ENCODE measurements around the gene KIF24. TPM values are rescaled to one million over a fixed set of nuclear protein-coding genes. Genes with fewer than 3 reads are reported as not detected.

The KIF24 gene
- total and polyA plus RNA-seq, 2 of the 8 experiments (the other 6 are each of a cell fraction or from before 2014, with no cell fraction given), result 2.7 to 3.9 TPM

- no peak overlapping the region for H3K23ac ChIP-seq (ENCODE audit: insufficient read length)
- peak overlapping the region; percentile 48 to 75 (median 68) for H3K4me3 ChIP-seq (ENCODE audit: extremely low read depth in 1 of 4, insufficient read depth in 2 of 4, low read depth in 3 of 4, low read length in 4 of 4)
- H3K14ac ChIP-seq (ENCODE audit: insufficient read length), result no peak overlapping the region
- POLR2A ChIA-PET (ENCODE audit: partially characterized antibody), result interaction anchor here (0.6 to 1.3 kb wide), 7 partner anchors 10 to 198 kb away, joined by 3 to 4 read pairs (median 4); partner anchors contain the start of gene UBAP1
- H3K79me2 ChIP-seq (ENCODE audit: control insufficient read depth in 1 of 2, insufficient read depth in 2 of 2, low read length in 2 of 2), result no peaks in the 10 kb centered on the region
- no peak overlapping the region for H3K56ac ChIP-seq (replicated peaks; ENCODE audit: insufficient read length, low read depth, low read length)
- H4K20me1 ChIP-seq (replicated peaks in 1 of 2; ENCODE audit: control insufficient read depth in 1 of 2, insufficient read depth in 2 of 2, low read length in 2 of 2), result peaks cover 0 to 1% of the 10 kb centered on the region in 2 experiments
- H3K18ac ChIP-seq (ENCODE audit: extremely low read depth, low read length), result no peak overlapping the region
- peak overlapping the region; percentile 82 to 92 for H3K4me2 ChIP-seq (ENCODE audit: insufficient read depth in 1 of 2, low read depth in 2 of 2, low read length in 2 of 2)
- H3K36me3 ChIP-seq (ENCODE audit: control insufficient read depth in 2 of 4, insufficient read depth in 4 of 4, low read length in 3 of 4), result no peaks in the 10 kb centered on the region
- H3K79me1 ChIP-seq (ENCODE audit: low read depth, low read length), result no peaks in the 10 kb centered on the region; the same call in 1 of the 2 replicates
- no peak overlapping the region for H3K27ac ChIP-seq (ENCODE audit: low read depth, low read length)
- H2AFZ ChIP-seq (ENCODE audit: low read length), result peak overlapping the region; percentile 97
- peak overlapping the region; percentile 9 for H4K91ac ChIP-seq (replicated peaks; ENCODE audit: insufficient read length, low read length)
- H3K23me2 ChIP-seq (ENCODE audit: low read depth, low read length), result peaks cover 33% of the 10 kb centered on the region
- no peak overlapping the region; the same call in 1 of the 2 replicates for H4K8ac ChIP-seq (ENCODE audit: extremely low read depth, insufficient read depth, low read length)
- no peak overlapping the region for H2BK20ac ChIP-seq (ENCODE audit: low read length)
- H2BK5ac ChIP-seq (ENCODE audit: low read depth, low read length), result no peak overlapping the region
- peak overlapping the region in 2 of 4 experiments; percentile 13 to 47; a peak in 2 of 7 replicates for H3K9ac ChIP-seq (replicated peaks in 1 of 4; ENCODE audit: extremely low read depth in 1 of 4, low read depth in 3 of 4, low read length in 3 of 4)
- no peak for FAIRE-seq
- no peaks in the 10 kb centered on the region for H3K9me3 ChIP-seq (ENCODE audit: insufficient read depth in 2 of 2, low read depth in 1 of 2, low read length in 1 of 2)
- WGBS, 2 experiments (ENCODE audit: extremely low coverage in 1 of 2, insufficient coverage in 1 of 2, insufficient read length in 1 of 2, insufficient replicate concordance in 2 of 2, low coverage in 1 of 2, low lambda C conversion rate in 2 of 2, missing lambda C conversion rate in 1 of 2), result 23% methylated on average over 18 of the region's 21 CpGs; no CpG with 5 or more reads in 1 of the 2 experiments
- H3K4ac ChIP-seq (replicated peaks; ENCODE audit: insufficient read length, low read depth, low read length), result no peak overlapping the region
- H4K5ac ChIP-seq (ENCODE audit: insufficient read length, low read depth, low read length), result no peak overlapping the region
- no peak for DNase-seq (ENCODE audit: low read depth in 1 of 2, low spot score in 2 of 2)
- CTCF ChIA-PET (ENCODE audit: partially characterized antibody), result interaction anchor here (0.9 to 19.4 kb wide), 9 partner anchors 9 to 658 kb away, joined by 3 to 350 read pairs (median 5); no protein-coding TSS in a partner anchor
- H2AK5ac ChIP-seq (ENCODE audit: low read depth, low read length), result no peak overlapping the region
- H3K27me3 ChIP-seq (replicated peaks in 1 of 4; ENCODE audit: control insufficient read depth in 3 of 4, extremely low read depth in 1 of 4, insufficient read depth in 3 of 4, low read length in 3 of 4), result peaks cover 3 to 30% (median 27%) of the 10 kb centered on the region in 4 experiments
- 0 out of 2 replicates have a peak, but pooled peaks have one; percentile 11 for TF ChIP-seq TAF1 (IDR thresholded peaks at IDR 0.05; ENCODE audit: low read depth, low read length)
- 0 out of 2 replicates have a peak, but pooled peaks have one; percentile 10 for TF ChIP-seq CEBPB (IDR thresholded peaks at IDR 0.05; ENCODE audit: low read depth, low read length)
- TF ChIP-seq RAD21 (IDR thresholded peaks at IDR 0.05 in 1 of 2, conservative IDR thresholded peaks at IDR 0.05 in 1 of 2; ENCODE audit: low read depth in 2 of 2, low read length in 2 of 2), result no peak
- TF ChIP-seq, protein P1, sequence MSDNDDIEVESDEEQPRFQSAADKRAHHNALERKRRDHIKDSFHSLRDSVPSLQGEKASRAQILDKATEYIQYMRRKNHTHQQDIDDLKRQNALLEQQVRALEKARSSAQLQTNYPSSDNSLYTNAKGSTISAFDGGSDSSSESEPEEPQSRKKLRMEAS (IDR thresholded peaks at IDR 0.05), result 0 out of 2 replicates have a peak, but pooled peaks have one; percentile 3
- no peak overlapping the region for H2BK12ac ChIP-seq (ENCODE audit: low read depth, low read length)
- H3K4me1 ChIP-seq (replicated peaks in 1 of 4; ENCODE audit: control insufficient read depth in 3 of 4, insufficient read depth in 4 of 4, low read length in 3 of 4), result peaks cover 6 to 15% (median 7%) of the 10 kb centered on the region in 4 experiments
- H2BK120ac ChIP-seq (replicated peaks; ENCODE audit: low read depth, low read length), result no peak overlapping the region
- H2BK15ac ChIP-seq (ENCODE audit: low read length), result no peak overlapping the region
Observed at GRCh38 chr9:34377404-34377746, 48.3 kb upstream of the KIF24 start.

Data from H1 (cell line).